GM21737 (cell line): ENCODE measurements around the gene VAMP1.
"Not testable (repeated sequence)": the region's sequence is repeated elsewhere in the genome, so short reads cannot be mapped to it uniquely, and the experiment has no call there.

Source experiments
- ATAC-seq: cut with Tn5 transposase; IDR thresholded peaks from one replicate; pipeline ENCODE4 v1.9.1; 2021; ENCODE audit warnings: mild to moderate bottlenecking, moderate library complexity; ENCODE audit not compliant: unreplicated experiment

Gene VAMP1

DNA sequence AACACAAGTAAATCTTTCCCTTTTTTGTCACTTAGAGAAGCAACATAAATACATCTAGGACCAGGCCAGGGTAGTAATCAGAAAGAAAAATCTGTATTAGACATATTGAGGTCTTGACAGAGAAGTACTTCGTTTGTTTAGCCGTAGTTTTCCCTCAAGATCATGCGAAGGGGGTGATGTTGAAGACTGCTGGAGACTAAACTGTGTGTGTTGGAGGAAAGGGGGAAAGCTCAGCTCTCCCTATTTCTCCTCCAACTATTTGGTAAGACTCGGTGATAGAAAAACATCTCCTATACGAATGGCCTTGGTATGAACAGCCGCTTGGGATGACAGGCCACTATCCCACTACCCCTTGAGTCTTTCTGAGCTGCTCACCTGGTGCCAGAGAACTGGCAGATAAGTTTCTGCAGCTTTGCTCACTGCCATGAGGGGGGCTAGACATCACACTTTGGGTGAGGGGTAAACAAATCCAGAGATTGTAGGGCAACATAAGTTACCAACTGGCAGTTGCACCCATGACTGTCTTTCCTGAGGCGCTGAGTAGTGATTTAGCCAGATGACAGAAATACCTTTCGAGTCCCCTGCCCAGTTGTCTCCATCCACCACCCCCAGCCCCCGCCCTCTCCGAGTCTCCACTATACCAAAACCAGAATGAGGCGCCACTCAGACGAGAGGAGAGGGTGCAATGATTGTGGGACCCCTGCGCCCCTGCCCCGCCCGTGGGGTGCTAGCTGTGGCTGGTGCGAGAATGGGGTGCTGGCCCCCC is 685 bp downstream of the VAMP1 start:
- no peak for ATAC-seq

DNA sequence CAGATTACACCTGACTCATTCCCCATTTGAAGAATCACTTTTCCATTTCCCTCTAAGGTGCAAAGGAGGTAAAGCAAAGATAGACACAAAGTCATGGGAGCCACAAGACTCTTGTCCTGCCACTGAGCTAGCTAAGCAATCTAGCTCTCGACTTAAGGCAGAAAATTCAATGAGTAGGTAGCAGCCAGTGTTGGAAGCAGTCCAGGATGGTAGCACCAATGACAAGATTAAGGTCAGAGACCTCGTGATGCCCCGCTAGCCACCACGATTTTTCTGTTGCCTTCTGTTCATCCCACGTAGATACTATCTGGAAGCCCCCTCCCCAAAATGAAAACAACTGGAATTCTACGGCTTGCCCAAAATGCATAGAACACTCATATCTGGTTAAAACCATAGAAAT is 1.4 kb downstream of the VAMP1 start:
- ATAC-seq: no peak

DNA sequence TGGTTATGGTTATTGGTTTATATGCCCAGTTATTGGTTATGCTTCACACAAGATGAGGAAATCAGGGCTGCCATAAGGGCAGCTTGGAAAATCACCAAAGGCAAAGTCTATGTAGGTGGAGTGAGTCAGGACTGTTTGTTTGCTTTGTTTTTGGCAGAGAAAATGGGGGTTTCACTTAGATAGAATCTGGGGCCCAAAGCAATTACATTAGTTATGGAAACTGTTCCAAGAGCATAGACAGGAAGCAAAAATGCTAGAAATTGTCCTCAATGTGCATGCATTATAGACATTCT is 2.2 kb downstream of the VAMP1 start:
- no peak for ATAC-seq

DNA sequence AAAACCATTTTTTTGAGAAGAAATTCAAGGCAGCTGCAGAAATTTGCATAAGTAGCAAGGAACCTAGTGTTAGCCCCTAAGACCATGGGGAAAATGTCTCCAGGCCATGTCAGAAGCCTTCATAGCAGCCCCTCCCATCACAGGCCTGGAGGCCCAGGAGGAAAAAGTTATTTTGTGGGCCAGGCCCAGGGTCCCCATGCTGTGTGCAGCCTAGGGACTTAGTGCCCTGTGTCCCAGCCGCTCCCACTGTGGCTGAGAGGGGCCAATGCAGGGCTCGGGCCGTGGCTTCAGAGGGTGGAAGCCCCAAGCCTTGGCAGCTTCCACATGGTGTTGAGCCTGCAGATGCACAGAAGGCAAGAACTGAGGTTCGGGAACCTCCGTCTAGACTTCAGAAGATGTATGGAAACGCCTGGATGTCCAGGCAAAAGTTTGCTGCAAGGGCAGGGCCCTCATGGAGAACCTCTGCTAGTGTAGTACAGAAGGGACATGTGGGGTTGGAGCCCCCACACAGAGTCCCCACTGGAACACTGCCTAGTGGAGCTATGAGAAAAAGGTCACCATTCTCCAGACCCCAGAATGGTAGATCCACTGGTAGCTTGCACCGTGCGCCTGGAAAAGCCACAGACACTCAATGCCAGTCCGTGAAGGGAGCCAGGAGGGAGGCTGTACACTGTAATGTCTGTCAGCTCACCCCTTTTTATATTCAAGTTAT is 2.8 kb downstream of the VAMP1 start:
- ATAC-seq: not testable (repeated sequence)

DNA sequence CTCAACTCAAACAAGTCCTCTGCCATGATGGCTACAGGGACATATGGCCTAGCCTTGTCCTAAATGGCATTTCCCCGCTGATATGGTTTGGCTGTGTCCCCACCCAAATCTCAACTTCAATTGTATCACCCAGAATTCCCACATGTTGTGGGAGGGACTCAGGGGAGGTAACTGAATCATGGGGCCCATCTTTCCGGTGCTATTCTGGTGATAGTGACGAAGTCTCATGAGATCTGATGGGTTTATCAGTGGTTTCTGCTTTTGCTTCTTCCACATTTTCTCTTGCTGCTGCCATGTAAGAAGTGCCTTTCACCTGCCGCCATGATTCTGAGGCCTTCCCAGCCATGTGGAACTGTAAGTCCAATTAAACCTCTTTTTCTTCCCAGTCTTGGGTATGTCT is 3.7 kb downstream of the VAMP1 start:
- ATAC-seq: not testable (repeated sequence)

DNA sequence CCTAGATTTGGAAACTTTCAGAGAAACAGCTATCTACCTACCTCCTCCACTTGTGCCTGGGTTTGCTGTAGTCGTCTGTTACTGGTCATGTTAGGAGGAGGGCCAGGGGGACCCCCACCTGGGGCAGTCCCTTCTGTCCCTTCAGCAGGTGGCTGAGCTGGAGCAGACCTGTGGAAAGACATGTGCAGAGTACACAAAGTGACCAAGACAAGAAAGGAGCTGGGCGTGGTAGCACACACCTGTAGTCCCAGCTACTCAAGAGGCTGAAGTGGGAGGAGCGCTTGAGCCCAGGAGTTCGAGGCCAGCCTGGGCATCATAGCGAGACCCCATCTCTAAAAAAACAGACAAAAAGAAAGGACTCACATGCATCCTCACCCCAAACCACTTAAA is 4.3 kb downstream of the VAMP1 start:
- no peak for ATAC-seq

DNA sequence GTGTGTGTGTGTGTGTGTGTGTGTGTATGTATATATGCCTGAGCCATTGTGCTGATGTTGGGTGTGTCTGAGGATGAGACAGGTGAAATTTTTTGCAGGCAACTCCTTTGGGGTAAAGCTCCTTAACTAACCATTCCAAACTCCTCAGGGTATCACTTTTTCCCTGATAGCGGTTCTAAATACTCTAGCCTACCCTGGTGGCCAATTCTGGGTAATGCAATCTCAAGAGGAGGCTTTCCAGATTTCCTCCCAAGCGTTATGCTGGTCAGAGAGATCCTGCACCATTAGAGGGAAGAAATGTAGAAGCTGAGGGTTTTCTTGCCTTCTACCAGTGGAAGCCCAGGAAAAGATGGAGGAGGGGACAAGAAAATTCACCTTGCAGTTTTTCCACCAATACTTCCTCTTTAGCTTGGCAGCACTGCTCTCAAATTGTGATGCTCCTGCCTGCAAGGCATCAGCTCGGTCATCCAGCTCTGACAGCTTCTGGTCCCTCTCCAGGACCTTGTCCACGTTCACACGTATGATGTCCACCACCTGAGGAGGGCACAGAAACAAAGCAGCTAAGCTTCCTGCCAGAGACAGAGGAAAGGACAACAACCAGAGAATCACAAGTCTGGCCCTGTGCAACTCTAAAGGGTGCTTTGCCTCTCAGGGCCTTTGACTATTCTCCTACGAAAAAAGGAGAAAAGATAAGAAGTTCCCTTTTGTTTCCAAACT is 4.9 kb downstream of the VAMP1 start:
- no peak for ATAC-seq

DNA sequence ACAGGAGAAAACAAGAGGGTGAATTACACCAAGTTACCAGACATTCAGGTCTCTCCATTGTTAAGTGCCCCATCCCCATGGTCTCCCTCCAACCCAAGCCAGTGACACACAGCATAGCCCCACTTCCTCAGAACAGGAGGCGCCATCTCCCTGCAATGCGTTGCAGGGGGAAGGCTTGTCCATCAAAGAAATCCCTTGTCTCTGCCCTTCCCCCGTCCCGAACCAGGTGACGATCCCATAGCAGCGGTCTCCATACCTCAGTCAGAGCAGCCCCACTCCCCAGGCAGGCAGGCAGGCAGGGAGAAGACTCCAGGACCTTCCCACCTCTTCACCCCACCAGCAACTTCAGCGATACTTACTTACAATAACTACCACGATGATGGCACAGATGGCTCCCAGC is 5.9 kb downstream of the VAMP1 start:
- ATAC-seq: no peak

DNA sequence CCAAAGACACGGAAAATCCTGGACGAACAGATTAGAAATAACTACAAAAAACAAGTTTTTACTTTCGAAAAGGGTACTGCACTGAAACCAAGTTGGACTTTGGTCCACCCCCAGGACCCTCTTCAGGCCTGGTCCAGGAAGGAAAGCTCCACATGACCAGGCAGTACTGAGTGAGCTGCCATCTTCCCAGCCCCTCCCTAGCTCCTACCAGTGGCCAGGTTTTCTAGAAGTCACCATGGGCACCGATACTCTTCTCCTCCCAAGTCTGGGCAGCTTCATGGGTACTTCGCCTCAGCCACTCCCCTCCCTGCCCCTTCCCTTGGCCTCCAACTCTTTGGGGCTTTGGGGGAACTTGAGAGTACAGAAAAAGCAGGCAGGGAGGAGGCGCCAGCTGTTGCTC is 6.6 kb downstream of the VAMP1 start:
- no peak for ATAC-seq

DNA sequence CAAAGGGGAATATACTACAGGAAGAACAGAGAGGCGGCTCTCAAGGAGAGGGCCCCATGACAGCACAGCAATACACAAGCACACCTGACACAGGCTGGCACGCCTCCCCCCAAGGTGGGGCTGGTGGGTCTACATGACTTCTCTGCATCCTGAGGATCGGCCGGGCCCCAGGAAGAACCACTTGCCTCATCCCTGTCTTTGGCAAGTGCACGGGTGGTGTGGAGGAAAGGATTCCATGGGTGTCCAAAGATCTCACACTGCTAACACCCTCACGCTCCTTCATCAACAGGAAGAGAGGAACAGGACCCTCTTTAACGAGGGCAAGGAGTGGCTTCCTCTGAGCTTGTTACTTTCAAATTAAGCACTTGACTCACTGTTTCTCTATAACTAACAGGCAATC is 7.3 kb downstream of the VAMP1 start:
- ATAC-seq: no peak

DNA sequence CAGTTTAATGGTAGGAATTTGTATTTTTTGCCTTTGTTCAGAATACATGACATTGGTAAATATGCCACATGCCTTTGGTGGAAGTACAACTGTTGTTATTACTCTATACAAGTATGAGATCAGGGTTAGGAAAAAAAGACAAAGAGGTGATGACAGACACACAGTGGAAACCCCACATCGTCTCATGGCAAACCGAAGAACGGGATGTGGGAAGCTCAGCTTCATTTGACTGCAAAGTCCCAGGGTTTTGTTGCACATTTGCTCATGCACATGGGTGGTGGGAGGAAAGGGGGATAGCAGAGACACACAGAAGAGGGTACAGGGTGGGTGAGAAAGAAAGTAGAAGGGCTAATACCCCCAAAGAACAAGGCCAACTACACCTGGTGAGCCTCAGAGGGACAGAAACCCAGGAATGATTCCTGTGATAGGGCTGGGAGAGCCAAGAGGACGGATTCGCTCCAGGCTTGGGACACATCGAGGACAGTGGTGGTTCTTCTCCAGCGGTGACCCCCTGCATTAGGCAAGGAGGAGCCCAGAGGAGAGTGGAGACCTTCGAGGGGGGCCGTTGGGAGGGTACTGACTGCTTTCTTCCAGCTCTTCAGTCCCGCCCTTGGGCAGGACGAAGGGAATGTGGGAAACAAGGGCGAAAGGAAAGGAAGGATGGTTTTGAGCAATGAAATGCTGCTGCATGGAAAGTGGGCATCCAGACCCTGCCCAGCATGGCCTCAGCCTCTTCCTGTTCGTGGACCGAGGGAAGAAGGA is 8.1 kb downstream of the VAMP1 start:
- ATAC-seq: no peak

DNA sequence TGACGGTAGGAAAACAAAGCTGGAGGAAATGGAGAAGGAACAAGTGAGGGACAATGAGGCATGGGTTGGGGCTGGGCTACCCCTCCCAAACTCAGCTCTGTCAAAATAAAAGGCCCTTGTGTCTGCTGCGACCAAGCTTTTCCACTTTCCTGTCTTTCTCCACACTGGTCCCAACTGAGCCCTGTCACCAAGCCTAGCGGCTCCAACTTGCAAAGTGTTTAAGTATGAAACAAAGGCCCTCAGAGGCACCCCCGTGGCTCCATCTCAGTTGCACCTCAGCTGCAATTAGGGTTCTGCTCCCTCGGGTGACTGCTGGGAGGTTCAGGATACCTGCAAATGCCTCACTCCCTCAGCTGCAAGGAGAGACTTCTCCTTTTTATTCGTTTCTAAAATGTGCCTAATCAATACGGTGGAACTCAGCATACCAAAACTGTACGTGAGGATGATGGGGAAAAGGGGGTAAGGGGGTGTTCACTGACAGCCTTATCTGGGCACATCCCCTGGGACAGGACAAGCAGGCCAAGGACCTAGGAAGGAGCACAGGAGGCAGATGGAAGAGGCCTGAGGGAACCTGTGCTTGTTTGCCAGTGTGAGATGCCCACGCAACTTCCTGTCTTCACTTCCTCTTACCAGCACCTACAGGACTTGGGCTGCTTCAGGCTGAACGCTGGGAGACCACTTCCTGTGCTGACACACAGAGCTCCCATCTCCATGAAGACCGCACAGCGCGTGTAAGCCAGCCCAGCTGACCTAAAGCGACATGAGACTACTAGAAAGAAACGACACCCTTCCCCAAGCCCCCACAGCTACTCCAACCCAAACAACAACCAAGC is 8.9 kb downstream of the VAMP1 start:
- ATAC-seq: peak; percentile 74

DNA sequence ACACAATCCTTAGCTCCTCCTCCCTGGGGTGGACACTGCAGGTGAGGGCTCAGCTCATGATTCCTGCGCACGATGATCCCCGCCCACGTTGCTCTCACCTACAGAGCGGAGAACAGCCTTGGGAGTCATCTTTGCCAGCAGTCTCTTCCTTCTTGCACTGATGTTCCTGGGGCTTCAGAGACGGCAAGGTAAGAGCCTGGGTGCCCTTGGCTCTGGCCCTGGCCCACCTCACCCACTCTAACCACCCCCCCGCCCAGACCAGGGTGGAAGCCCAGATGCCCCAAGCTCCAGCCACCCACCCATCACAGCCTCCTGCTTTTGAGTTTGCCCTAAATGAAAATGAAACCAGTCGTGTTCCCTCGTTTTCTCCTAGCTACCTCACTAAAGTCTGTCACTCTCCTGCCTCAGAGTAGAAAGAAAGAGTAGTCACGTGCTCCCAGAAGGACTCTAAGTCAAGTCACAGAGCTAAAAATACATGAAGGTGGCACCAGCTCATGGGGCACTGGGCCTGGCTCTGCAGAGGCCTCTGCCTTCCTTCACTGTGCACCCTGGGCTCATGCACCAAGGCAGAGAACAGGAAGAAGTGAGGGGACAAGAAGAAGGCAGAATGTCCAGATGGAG is 9.6 kb downstream of the VAMP1 start:
- no peak for ATAC-seq

DNA sequence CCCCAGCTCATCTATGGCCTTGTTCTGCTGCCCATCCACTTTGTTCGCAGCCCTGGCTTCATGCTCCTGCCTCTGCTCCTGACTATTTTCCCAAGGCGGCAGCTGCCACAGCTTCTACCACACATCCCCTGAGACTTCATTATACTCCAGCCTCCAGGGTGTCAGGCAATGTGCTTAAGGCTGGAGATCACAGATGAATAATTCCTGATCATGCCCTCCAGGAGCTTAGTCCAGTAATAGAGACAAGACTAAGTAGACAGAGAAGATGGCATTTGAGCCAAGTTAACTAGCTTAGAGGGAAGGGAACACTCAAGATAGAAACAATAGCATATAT is 11.5 kb downstream of the VAMP1 start:
- no peak for ATAC-seq

DNA sequence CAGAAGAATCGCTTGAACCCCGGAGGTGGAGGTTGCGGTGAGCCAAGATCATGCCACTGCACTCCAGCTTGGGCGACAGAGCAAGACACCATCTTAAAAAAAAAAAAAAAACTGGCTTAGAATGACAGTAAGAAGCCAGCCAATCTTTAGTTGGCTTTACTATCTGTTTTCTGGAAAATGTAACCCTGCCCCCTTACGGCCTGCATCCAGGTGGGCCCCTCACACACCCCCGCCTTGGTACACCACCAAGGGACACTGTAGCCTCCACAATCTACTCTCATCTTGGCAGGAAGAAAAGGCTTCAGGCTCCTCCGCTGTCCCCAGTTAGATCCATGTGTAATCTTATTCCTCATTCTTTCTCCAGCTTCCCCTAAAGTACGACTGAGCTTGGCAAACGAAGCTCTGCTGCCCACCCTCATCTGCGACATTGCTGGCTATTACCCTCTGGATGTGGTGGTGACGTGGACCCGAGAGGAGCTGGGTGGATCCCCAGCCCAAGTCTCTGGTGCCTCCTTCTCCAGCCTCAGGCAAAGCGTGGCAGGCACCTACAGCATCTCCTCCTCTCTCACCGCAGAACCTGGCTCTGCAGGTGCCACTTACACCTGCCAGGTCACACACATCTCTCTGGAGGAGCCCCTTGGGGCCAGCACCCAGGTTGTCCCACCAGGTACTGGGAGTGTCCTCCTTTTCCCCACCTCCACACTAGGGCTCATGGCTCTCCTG is 12.0 kb downstream of the VAMP1 start:
- ATAC-seq: no peak

DNA sequence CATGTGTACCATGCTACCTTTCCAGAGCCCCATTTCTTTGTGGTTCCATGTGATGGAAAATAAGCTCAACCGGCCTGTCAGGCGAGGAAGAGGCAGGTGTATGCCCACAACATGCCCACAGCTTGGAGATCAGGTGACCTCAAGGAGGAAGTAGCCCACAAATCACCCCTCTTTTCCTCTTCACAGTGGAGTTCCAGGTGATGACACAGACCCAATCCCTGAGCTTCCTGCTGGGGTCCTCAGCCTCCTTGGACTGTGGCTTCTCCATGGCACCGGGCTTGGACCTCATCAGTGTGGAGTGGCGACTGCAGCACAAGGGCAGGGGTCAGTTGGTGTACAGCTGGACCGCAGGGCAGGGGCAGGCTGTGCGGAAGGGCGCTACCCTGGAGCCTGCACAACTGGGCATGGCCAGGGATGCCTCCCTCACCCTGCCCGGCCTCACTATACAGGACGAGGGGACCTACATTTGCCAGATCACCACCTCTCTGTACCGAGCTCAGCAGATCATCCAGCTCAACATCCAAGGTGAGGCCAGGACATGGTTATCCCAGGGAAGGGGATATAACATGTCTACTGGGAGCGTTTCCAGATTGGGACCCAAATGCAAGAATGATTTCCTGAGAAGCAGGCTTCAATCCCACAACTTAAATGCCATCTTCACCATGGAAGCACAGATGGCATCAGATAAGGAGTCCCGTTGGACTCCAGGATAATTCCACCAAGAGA is 13.1 kb downstream of the VAMP1 start:
- no peak for ATAC-seq

DNA sequence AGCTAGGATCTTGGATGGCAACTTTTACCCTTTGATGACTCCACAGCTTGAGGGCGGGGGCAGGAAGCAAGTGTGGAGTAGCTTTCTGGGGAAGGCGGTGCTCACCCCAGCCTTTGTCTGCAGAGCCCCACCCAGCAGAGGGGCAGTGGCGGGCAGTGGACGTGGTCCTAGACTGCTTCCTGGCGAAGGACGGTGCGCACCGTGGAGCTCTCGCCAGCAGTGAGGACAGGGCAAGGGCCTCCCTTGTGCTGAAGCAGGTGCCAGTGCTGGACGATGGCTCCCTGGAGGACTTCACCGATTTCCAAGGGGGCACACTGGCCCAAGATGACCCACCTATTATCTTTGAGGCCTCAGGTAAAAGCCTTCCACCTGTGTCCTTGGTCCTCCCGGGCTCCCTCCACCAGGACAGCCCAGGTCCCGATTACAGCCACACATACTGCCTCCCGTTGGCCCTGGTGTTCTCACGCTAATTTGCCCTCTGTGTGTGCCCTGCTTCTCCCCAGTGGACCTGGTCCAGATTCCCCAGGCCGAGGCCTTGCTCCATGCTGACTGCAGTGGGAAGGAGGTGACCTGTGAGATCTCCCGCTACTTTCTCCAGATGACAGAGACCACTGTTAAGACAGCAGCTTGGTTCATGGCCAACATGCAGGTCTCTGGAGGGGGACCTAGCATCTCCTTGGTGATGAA is 17.4 kb downstream of the VAMP1 start:
- no peak for ATAC-seq

DNA sequence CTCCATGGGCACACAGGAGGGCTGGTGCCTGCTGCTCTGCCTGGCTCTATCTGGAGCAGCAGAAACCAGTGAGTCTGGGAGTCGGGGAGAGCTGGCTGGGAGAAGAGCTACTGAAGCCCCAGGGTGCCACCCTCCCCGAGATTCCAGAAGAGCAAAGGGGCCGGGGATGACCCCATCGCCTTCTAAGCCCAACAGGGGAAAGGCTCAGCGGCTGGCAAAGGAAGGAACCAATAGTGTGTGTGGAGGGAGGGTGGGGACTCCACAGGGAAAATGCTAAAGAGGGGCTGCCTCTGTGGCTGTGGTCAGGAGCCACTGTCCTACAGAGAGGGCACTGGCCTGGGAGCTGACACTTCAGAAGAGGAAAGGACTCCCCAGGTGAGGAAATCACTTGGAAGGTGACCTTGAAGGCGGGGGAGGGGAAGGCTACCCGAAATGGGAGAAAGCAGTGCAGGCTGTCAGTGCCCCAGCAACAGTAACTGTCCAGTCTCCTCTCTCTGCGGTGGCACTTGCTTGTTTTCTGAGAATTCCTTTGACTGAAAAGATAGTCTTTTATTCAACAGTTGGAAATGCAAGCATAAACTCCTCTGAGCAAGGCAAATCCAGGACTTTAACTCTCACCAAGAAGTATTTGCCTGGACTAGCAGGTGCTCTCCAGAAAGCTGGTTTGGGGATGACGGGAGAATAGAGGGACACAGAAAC is 18.1 kb downstream of the VAMP1 start:
- no peak for ATAC-seq
